ENCODE data around the gene STK32C.

GRCh38 chr10:132242103-132242840, 65.5 kb downstream of the STK32C start:
- TF ChIP-seq CTCF (IDR thresholded peaks at IDR 0.05) (no peak), RAD21 (conservative IDR thresholded peaks at IDR 0.05 in 1 of 2, IDR thresholded peaks at IDR 0.05 in 1 of 2) (no peak), POLR2A (IDR thresholded peaks at IDR 0.05; ENCODE audit: low read length) (no peak), SMC3 (IDR thresholded peaks at IDR 0.05) (no peak), USF2 (IDR thresholded peaks at IDR 0.05) (no peak), ZNF302 (CRISPR knock-in tag; IDR thresholded peaks at IDR 0.05) (no peak), KDM5A (IDR thresholded peaks at IDR 0.05) (no peak), MAZ (IDR thresholded peaks at IDR 0.05; ENCODE audit: borderline replicate concordance, low read depth, low read length) (no peak), REST (IDR thresholded peaks at IDR 0.05) (no peak), HMGXB4 (CRISPR knock-in tag; IDR thresholded peaks at IDR 0.05; ENCODE audit: borderline replicate concordance) (no peak)

All from A549 (cell line).